H1 (cell line): ENCODE data around the gene YEATS2. TPM values are rescaled to one million over a fixed set of nuclear protein-coding genes. Genes with fewer than 3 reads are reported as not detected.

Experiments
- CTCF ChIA-PET: fragments of 300-600 bp; sonication (Branson Sonifier 250); formaldehyde crosslinking; loops from one replicate; lab custom pipeline; 2021; ENCODE audit not compliant: partially characterized antibody; lab: Charles Lee
- POLR2A ChIA-PET: fragments of 300-600 bp; sonication (Branson Sonifier 250); formaldehyde crosslinking; loops from one replicate; lab custom pipeline; 2021; ENCODE audit warnings: inconsistent platforms; ENCODE audit not compliant: partially characterized antibody; lab: Charles Lee
- DNase-seq, 2 experiments: peaks; one replicate each; pipeline versions ENCODE4 v3.0.0 to v3.0.0-alpha.2; 2010 to 2022; ENCODE audit warnings: low spot score in 2 of 2, low read depth in 1 of 2, mixed read lengths in 1 of 2
- FAIRE-seq: peaks from 2 replicates; lab custom pipeline; 2011; peaks lifted over from hg19 to GRCh38; lab: Jason Lieb, UNC
- H2AFZ ChIP-seq: 2 replicates; pipeline ENCODE4 v1.8.1; 2012; ENCODE audit warnings: low read length, inconsistent platforms
- H2AK5ac ChIP-seq: 2 replicates; pipeline ENCODE4 v1.6.1; 2013; ENCODE audit warnings: low read depth, low read length
- H2BK120ac ChIP-seq: replicated peaks from 2 replicates; pipeline ENCODE3; 2013; ENCODE audit warnings: low read depth, low read length, inconsistent platforms
- H2BK12ac ChIP-seq: 2 replicates; pipeline ENCODE4 v1.6.1; 2013; ENCODE audit warnings: low read depth, low read length
- H2BK15ac ChIP-seq: 2 replicates; pipeline ENCODE4 v1.6.1; 2013; ENCODE audit warnings: low read length
- H2BK20ac ChIP-seq: 2 replicates; pipeline ENCODE4 v1.6.1; 2013; ENCODE audit warnings: low read length
- H2BK5ac ChIP-seq: 2 replicates; pipeline ENCODE4 v1.6.1; 2013; ENCODE audit warnings: low read depth, low read length
- H3K14ac ChIP-seq: 2 replicates; pipeline ENCODE4 v1.6.1; 2013; ENCODE audit warnings: inconsistent platforms; ENCODE audit not compliant: insufficient read length
- H3K18ac ChIP-seq: 2 replicates; pipeline ENCODE4 v1.6.1; 2013; ENCODE audit warnings: low read length; ENCODE audit errors: extremely low read depth
- H3K23ac ChIP-seq: 2 replicates; pipeline ENCODE4 v1.6.1; 2013; ENCODE audit warnings: inconsistent platforms; ENCODE audit not compliant: insufficient read length
- H3K23me2 ChIP-seq: 2 replicates; pipeline ENCODE4 v1.6.1; 2013; ENCODE audit warnings: low read depth, low read length
- H3K27ac ChIP-seq: 2 replicates; pipeline ENCODE4 v1.6.1; 2011; ENCODE audit warnings: low read depth, low read length, inconsistent platforms
- H3K27me3 ChIP-seq, 4 experiments: replicated peaks in 1 of 4; 1 replicate in 1 of 4; 2 replicates in 3 of 4; pipeline versions ENCODE4 v1.6.1 to v1.8.1; 2011 to 2013; ENCODE audit warnings: low read length in 3 of 4, mild to moderate bottlenecking in 3 of 4, inconsistent platforms in 2 of 4, mixed read lengths in 2 of 4, moderate library complexity in 1 of 4; ENCODE audit not compliant: control insufficient read depth in 3 of 4, insufficient read depth in 3 of 4; ENCODE audit errors: extremely low read depth in 1 of 4
- H3K36me3 ChIP-seq, 4 experiments: 2 replicates each; pipeline versions ENCODE4 v1.6.1 to v1.8.1; 2011 to 2013; ENCODE audit warnings: mild to moderate bottlenecking in 4 of 4, low read length in 3 of 4, moderate library complexity in 2 of 4, control low read depth in 1 of 4, inconsistent platforms in 1 of 4; ENCODE audit not compliant: insufficient read depth in 4 of 4, control insufficient read depth in 2 of 4
- H3K4ac ChIP-seq: replicated peaks from 2 replicates; pipeline ENCODE3; 2013; ENCODE audit warnings: low read length, low read depth, mixed read lengths, inconsistent platforms; ENCODE audit not compliant: insufficient read length
- H3K4me1 ChIP-seq, 4 experiments: replicated peaks in 1 of 4; 1 replicate in 1 of 4; 2 replicates in 3 of 4; pipeline versions ENCODE4 v1.6.1 to v1.8.1; 2011 to 2013; ENCODE audit warnings: low read length in 3 of 4, inconsistent platforms in 2 of 4, mixed read lengths in 1 of 4; ENCODE audit not compliant: insufficient read depth in 4 of 4, control insufficient read depth in 3 of 4
- H3K4me2 ChIP-seq, 2 experiments: 2 replicates each; pipeline versions ENCODE4 v1.6.1 to v1.8.1; 2011 to 2013; ENCODE audit warnings: low read depth in 2 of 2, low read length in 2 of 2, control low read depth in 1 of 2, inconsistent platforms in 1 of 2, mild to moderate bottlenecking in 1 of 2; ENCODE audit not compliant: insufficient read depth in 1 of 2
- H3K4me3 ChIP-seq, 4 experiments: fragments of 200-600, 300-600 bp in 1 of 4; sonication (generic), shearing (Covaris generic), sonication (Bioruptor Twin) in 1 of 4; 2 replicates each; pipeline versions ENCODE4 v1.5.1 to v1.8.1; 2011 to 2016; ENCODE audit warnings: low read length in 4 of 4, low read depth in 3 of 4, control low read depth in 2 of 4, inconsistent platforms in 2 of 4, mild to moderate bottlenecking in 2 of 4, mixed read lengths in 1 of 4, moderate library complexity in 1 of 4; ENCODE audit not compliant: insufficient read depth in 2 of 4; ENCODE audit errors: extremely low read depth in 1 of 4
- H3K56ac ChIP-seq: replicated peaks from 2 replicates; pipeline ENCODE3; 2013; ENCODE audit warnings: low read depth, mild to moderate bottlenecking, mixed read lengths, low read length, inconsistent platforms; ENCODE audit not compliant: insufficient read length
- H3K79me1 ChIP-seq: 2 replicates; pipeline ENCODE4 v1.6.1; 2013; ENCODE audit warnings: low read depth, low read length, control low read depth
- H3K79me2 ChIP-seq, 2 experiments: 2 replicates each; pipeline versions ENCODE4 v1.6.1 to v1.8.1; 2012 to 2013; ENCODE audit warnings: low read length in 2 of 2, mild to moderate bottlenecking in 2 of 2, inconsistent platforms in 1 of 2; ENCODE audit not compliant: insufficient read depth in 2 of 2, control insufficient read depth in 1 of 2
- H3K9ac ChIP-seq, 4 experiments: replicated peaks in 1 of 4; 1 replicate in 1 of 4; 2 replicates in 3 of 4; pipeline versions ENCODE4 v1.6.1 to v1.8.1; 2011 to 2013; ENCODE audit warnings: low read depth in 3 of 4, low read length in 3 of 4, control low read depth in 2 of 4, mild to moderate bottlenecking in 2 of 4, moderate library complexity in 2 of 4, inconsistent platforms in 1 of 4; ENCODE audit errors: extremely low read depth in 1 of 4
- H3K9me3 ChIP-seq, 2 experiments: 2 replicates each; pipeline versions ENCODE4 v1.6.1 to v1.8.1; 2012 to 2013; ENCODE audit warnings: mild to moderate bottlenecking in 2 of 2, moderate library complexity in 2 of 2, control low read depth in 1 of 2, inconsistent platforms in 1 of 2, low read depth in 1 of 2, low read length in 1 of 2, mixed read lengths in 1 of 2; ENCODE audit not compliant: insufficient read depth in 2 of 2
- H4K20me1 ChIP-seq, 2 experiments: replicated peaks in 1 of 2; 2 replicates each; pipeline versions ENCODE3 to v1.8.1; 2011 to 2013; ENCODE audit warnings: inconsistent platforms in 2 of 2, low read length in 2 of 2, mild to moderate bottlenecking in 1 of 2; ENCODE audit not compliant: insufficient read depth in 2 of 2, control insufficient read depth in 1 of 2
- H4K5ac ChIP-seq: 2 replicates; pipeline ENCODE4 v1.6.1; 2013; ENCODE audit warnings: low read length, low read depth, mixed read lengths, inconsistent platforms; ENCODE audit not compliant: insufficient read length
- H4K8ac ChIP-seq: 2 replicates; pipeline ENCODE4 v1.8.0; 2013; ENCODE audit warnings: mild to moderate bottlenecking, moderate library complexity, low read length, inconsistent platforms; ENCODE audit not compliant: insufficient read depth; ENCODE audit errors: extremely low read depth
- H4K91ac ChIP-seq: replicated peaks from 2 replicates; pipeline ENCODE3; 2013; ENCODE audit warnings: low read length, mixed read lengths, inconsistent platforms; ENCODE audit not compliant: insufficient read length
- BCL11A ChIP-seq, 2 experiments: IDR thresholded peaks; one replicate each; pipeline ENCODE4 v1.6.1; 2011; ENCODE audit warnings: low read depth in 2 of 2, low read length in 2 of 2, mild to moderate bottlenecking in 2 of 2
- CBX5 ChIP-seq: fragments of 300-800, 300-1000 bp; sonication (generic); IDR thresholded peaks from 2 replicates; pipeline ENCODE4 v1.7.1; 2016; ENCODE audit warnings: antibody characterized with exemption, low read length, low read depth
- EGR1 ChIP-seq: IDR thresholded peaks from 2 replicates; pipeline ENCODE4 v1.6.1; 2011; ENCODE audit warnings: low read depth, low read length, borderline replicate concordance
- JUN ChIP-seq: IDR thresholded peaks from 2 replicates; pipeline ENCODE4 v1.6.1; 2011; ENCODE audit warnings: low read depth, mild to moderate bottlenecking, improper control_type of control experiment, low read length
- NRF1 ChIP-seq: IDR thresholded peaks from 2 replicates; pipeline ENCODE4 v1.6.1; 2011; ENCODE audit warnings: mild to moderate bottlenecking, low read depth, low read length, improper control_type of control experiment
- WGBS, 2 experiments: shearing (Covaris generic) in 1 of 2; methylation state at CpG; one replicate each; pipeline versions ENCODE4 v1.1.6 to v1.1.7; 2013 to 2015; ENCODE audit warnings: low lambda C conversion rate in 2 of 2, mixed read lengths in 2 of 2, inconsistent platforms in 1 of 2, low coverage in 1 of 2, missing lambda C conversion rate in 1 of 2; ENCODE audit not compliant: insufficient replicate concordance in 2 of 2, insufficient coverage in 1 of 2, insufficient read length in 1 of 2; ENCODE audit errors: extremely low coverage in 1 of 2, missing lambda C conversion rate in 1 of 2; 5-methylcytosine and 5-hydroxymethylcytosine counted together
- polyA plus RNA-seq, 7 experiments: library from polyadenylated mRNA; depleted of rRNA in 3 of 7; stranded (reverse) in 5 of 7; unstranded in 2 of 7; fragments of >200 nt in 5 of 7; fragments of 200-250 nt in 2 of 7; gene quantifications; 1 replicate in 5 of 7; 2 replicates in 1 of 7; 4 replicates in 1 of 7; pipeline versions ENCODE4 v1.2.1 to v1.2.3, GENCODE V29; 2011 to 2013; ENCODE audit warnings: missing spikeins in 2 of 7, mixed read lengths in 2 of 7
- total RNA-seq: library from RNA; stranded (reverse); fragmentation: NEBNext Ultra II Directional; extraction: Animal tissue kit (Norgen Biotek cat#: 25700); gene quantifications from 2 replicates; pipeline ENCODE4 v1.2.1, GENCODE V29; 2021
- TF ChIP-seq, protein P1 (sequence below), 3 experiments: IDR thresholded peaks; 1 replicate in 2 of 3; 2 replicates in 1 of 3; pipeline versions ENCODE4 v1.5.1 to v1.6.1; 2011; ENCODE audit warnings: low read length in 3 of 3, mild to moderate bottlenecking in 3 of 3, inconsistent platforms in 2 of 3, low read depth in 1 of 3, moderate library complexity in 1 of 3; ENCODE audit not compliant: insufficient read depth in 1 of 3; ENCODE audit errors: control extremely low read depth in 1 of 3
- TF ChIP-seq, protein P2 (sequence below): IDR thresholded peaks from 2 replicates; pipeline ENCODE4 v1.6.1; 2012; ENCODE audit warnings: inconsistent platforms

Gene YEATS2
- total and polyA plus RNA-seq, 2 of the 8 experiments (the other 6 are each of a cell fraction or from before 2014, with no cell fraction given): 35.3 to 53.7 TPM

DNA sequence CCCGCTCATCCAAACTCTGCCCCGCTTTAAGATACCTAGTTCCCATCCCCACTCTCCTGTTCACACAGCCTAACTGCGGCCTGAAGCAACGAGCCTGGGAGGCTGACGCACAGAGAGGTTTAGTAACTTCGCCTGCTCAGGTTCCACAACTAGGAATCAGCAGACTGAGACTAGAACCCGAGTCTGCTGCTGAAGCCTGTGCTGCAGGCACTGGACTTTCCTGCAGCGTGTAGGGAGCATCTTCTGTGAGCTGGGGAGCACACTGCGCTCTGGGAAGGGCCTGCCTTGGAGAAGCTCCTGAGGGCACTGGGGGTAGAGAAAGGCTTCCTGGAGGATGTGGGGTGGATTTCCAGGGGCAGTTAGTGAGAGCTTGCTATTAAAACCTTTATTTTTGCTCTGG is 132.6 kb downstream of the YEATS2 start:
- H2AK5ac ChIP-seq: no peak overlapping the region
- H3K9ac ChIP-seq: no peak overlapping the region
- WGBS, 2 experiments: 85% methylated on average over 9 of the region's 9 CpGs; no CpG with 5 or more reads in 1 of the 2 experiments
- H4K20me1 ChIP-seq: peaks cover 0 to 2% of the 10 kb centered on the region in 2 experiments
- H3K23me2 ChIP-seq: peaks cover 4% of the 10 kb centered on the region; the same call in 1 of the 2 replicates
- H3K14ac ChIP-seq: no peak overlapping the region
- no peak overlapping the region for H3K23ac ChIP-seq
- no peak overlapping the region for H4K91ac ChIP-seq
- no peaks in the 10 kb centered on the region for H3K79me2 ChIP-seq
- H3K27ac ChIP-seq: no peak overlapping the region
- POLR2A ChIA-PET: no interaction called here
- no peak for FAIRE-seq
- DNase-seq: no peak
- no peaks in the 10 kb centered on the region for H3K9me3 ChIP-seq
- H3K18ac ChIP-seq: no peak overlapping the region
- no peak overlapping the region for H3K4me3 ChIP-seq
- H4K8ac ChIP-seq: no peak overlapping the region
- no peak overlapping the region for H2BK120ac ChIP-seq
- TF ChIP-seq, protein P1, sequence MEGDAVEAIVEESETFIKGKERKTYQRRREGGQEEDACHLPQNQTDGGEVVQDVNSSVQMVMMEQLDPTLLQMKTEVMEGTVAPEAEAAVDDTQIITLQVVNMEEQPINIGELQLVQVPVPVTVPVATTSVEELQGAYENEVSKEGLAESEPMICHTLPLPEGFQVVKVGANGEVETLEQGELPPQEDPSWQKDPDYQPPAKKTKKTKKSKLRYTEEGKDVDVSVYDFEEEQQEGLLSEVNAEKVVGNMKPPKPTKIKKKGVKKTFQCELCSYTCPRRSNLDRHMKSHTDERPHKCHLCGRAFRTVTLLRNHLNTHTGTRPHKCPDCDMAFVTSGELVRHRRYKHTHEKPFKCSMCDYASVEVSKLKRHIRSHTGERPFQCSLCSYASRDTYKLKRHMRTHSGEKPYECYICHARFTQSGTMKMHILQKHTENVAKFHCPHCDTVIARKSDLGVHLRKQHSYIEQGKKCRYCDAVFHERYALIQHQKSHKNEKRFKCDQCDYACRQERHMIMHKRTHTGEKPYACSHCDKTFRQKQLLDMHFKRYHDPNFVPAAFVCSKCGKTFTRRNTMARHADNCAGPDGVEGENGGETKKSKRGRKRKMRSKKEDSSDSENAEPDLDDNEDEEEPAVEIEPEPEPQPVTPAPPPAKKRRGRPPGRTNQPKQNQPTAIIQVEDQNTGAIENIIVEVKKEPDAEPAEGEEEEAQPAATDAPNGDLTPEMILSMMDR (IDR thresholded peaks at IDR 0.05; ENCODE audit: control extremely low read depth in 1 of 3, insufficient read depth in 1 of 3, low read depth in 1 of 3, low read length in 3 of 3): no peak
- no peak for TF ChIP-seq NRF1
- TF ChIP-seq BCL11A (IDR thresholded peaks at IDR 0.05; ENCODE audit: low read depth in 2 of 2, low read length in 2 of 2): no peak
- TF ChIP-seq, protein P2, sequence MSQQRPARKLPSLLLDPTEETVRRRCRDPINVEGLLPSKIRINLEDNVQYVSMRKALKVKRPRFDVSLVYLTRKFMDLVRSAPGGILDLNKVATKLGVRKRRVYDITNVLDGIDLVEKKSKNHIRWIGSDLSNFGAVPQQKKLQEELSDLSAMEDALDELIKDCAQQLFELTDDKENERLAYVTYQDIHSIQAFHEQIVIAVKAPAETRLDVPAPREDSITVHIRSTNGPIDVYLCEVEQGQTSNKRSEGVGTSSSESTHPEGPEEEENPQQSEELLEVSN: no peak
- no peak for TF ChIP-seq JUN
- no peak for TF ChIP-seq CBX5
- TF ChIP-seq EGR1: no peak
- H2BK15ac ChIP-seq: no peak overlapping the region
- no peak overlapping the region for H3K4ac ChIP-seq
- no peak overlapping the region for H4K5ac ChIP-seq
- no peaks in the 10 kb centered on the region for H3K79me1 ChIP-seq
- no peak overlapping the region for H2AFZ ChIP-seq
- H3K4me2 ChIP-seq: no peak overlapping the region
- no peak overlapping the region for H2BK12ac ChIP-seq
- H2BK5ac ChIP-seq: no peak overlapping the region
- no peak overlapping the region for H2BK20ac ChIP-seq
- CTCF ChIA-PET: interaction anchor here (1.1 kb wide), 1 partner anchor 54 kb away, joined by 3 read pairs; the partner anchor contains the start of gene PARL
- no peaks in the 10 kb centered on the region for H3K27me3 ChIP-seq
- H3K56ac ChIP-seq: no peak overlapping the region
- H3K4me1 ChIP-seq: peaks cover 0 to 4% (median under 1%) of the 10 kb centered on the region in 4 experiments; a peak in 2 of 7 replicates
- peaks cover 2 to 19% (median 15%) of the 10 kb centered on the region in 4 experiments; a peak in 6 of 8 replicates for H3K36me3 ChIP-seq
